HepG2 (cell line): Measurements from ENCODE around the gene CISD2. TPM values are rescaled to one million over a fixed set of nuclear protein-coding genes. Genes with fewer than 3 reads are reported as not detected.

Experiments used
- ATAC-seq: fragments of 200-7000 bp; cut with Tn5 transposase; 3 replicates; pipeline ENCODE4 v1.9.1; 2020; ENCODE audit warnings: mild to moderate bottlenecking, moderate library complexity
- Bru-seq: library from RNA; stranded (reverse); fragments of 400-500 nt; gene quantifications from one replicate; lab custom pipeline; 2021; lab: Mats Ljungman, UMichigan
- BruChase-seq, 2 experiments: library from RNA; stranded (reverse); fragments of 400-500 nt; gene quantifications; one replicate each; lab custom pipeline; 2021; lab: Mats Ljungman, UMichigan
- BruUV-seq: library from RNA; stranded (reverse); fragments of 400-500 nt; replicated peaks from 2 replicates; lab custom pipeline; 2021; lab: Mats Ljungman, UMichigan
- CTCF ChIA-PET: fragments of 300-600 bp; formaldehyde crosslinking; extraction: SDS; loops from one replicate; lab custom pipeline; 2021; ENCODE audit warnings: low total read pairs, inconsistent platforms, low intra/inter-chr PET ratio; lab: Yijun Ruan, JAX
- POLR2A ChIA-PET: fragments of 350-600 bp; sonication (Branson Sonifier 250); formaldehyde crosslinking; loops from one replicate; lab custom pipeline; 2020; ENCODE audit warnings: antibody characterized with exemption, inconsistent platforms; lab: Yijun Ruan, JAX
- DNase-seq: peaks from one replicate; pipeline ENCODE4 v3.0.0-alpha.2; 2015; ENCODE audit warnings: low spot score
- FAIRE-seq: peaks from 3 replicates; lab custom pipeline; 2011; peaks lifted over from hg19 to GRCh38; lab: Jason Lieb, UNC
- H2AFZ ChIP-seq: one replicate; pipeline ENCODE4 v1.6.1; 2011; ENCODE audit warnings: low read length, inconsistent platforms
- H3K27ac ChIP-seq: fragments of 300-600 bp; 3 replicates; pipeline ENCODE4 v1.8.0; 2011; ENCODE audit warnings: mixed run types, mild to moderate bottlenecking, mixed read lengths, low read length, inconsistent platforms; ENCODE audit not compliant: insufficient read depth; ENCODE audit errors: extremely low read length
- H3K27me3 ChIP-seq, 2 experiments: fragments of 200-600 bp in 1 of 2; 2 replicates in 1 of 2; 3 replicates in 1 of 2; pipeline versions ENCODE4 v1.6.0 to v1.8.0; 2011; ENCODE audit warnings: low read length in 2 of 2, mild to moderate bottlenecking in 2 of 2, moderate library complexity in 2 of 2, inconsistent platforms in 1 of 2; ENCODE audit not compliant: insufficient read depth in 2 of 2, control insufficient read depth in 1 of 2
- H3K36me3 ChIP-seq, 2 experiments: fragments of 200-600 bp in 1 of 2; replicated peaks in 1 of 2; 2 replicates in 1 of 2; 3 replicates in 1 of 2; pipeline versions ENCODE4 v1.5.1 to v1.8.0; 2011; ENCODE audit warnings: low read length in 2 of 2, inconsistent platforms in 1 of 2; ENCODE audit not compliant: insufficient read depth in 2 of 2, control insufficient read depth in 1 of 2
- H3K4me1 ChIP-seq: 2 replicates; pipeline ENCODE4 v1.5.1; 2012; ENCODE audit warnings: low read length, inconsistent platforms; ENCODE audit not compliant: insufficient read depth
- H3K4me2 ChIP-seq: 2 replicates; pipeline ENCODE4 v1.6.0; 2011; ENCODE audit warnings: low read depth, low read length, inconsistent platforms
- H3K4me3 ChIP-seq, 3 experiments: fragments of 200-600 bp in 1 of 3; sonication (generic), shearing (Covaris generic) in 1 of 3; replicated peaks in 1 of 3; 2 replicates each; pipeline ENCODE4 v1.5.1; 2011 to 2016; ENCODE audit warnings: low read length in 3 of 3, inconsistent platforms in 2 of 3, low read depth in 2 of 3, mild to moderate bottlenecking in 2 of 3, control low read depth in 1 of 3, mixed read lengths in 1 of 3; ENCODE audit not compliant: insufficient read depth in 1 of 3
- H3K79me2 ChIP-seq: one replicate; pipeline ENCODE4 v1.6.1; 2011; ENCODE audit warnings: low read length, inconsistent platforms; ENCODE audit not compliant: insufficient read depth
- H3K9ac ChIP-seq: 2 replicates; pipeline ENCODE4 v1.6.0; 2011; ENCODE audit warnings: mild to moderate bottlenecking, low read depth, low read length, inconsistent platforms; ENCODE audit not compliant: insufficient read depth
- H3K9me3 ChIP-seq: 2 replicates; pipeline ENCODE4 v1.5.1; 2012; ENCODE audit warnings: mild to moderate bottlenecking, low read length
- H4K20me1 ChIP-seq: 2 replicates; pipeline ENCODE4 v1.6.0; 2011; ENCODE audit warnings: inconsistent platforms, mild to moderate bottlenecking, low read length, moderate library complexity; ENCODE audit not compliant: insufficient read depth
- ASH2L ChIP-seq: fragments of 300-600, 200-600 bp; sonication (generic); IDR thresholded peaks from 2 replicates; pipeline ENCODE4 v1.7.0; 2017; ENCODE audit warnings: low read depth, mild to moderate bottlenecking, moderate library complexity, mixed read lengths, low read length; ENCODE audit not compliant: insufficient read length
- CEBPB ChIP-seq: IDR thresholded peaks from 2 replicates; pipeline ENCODE4 v1.6.1; 2011; ENCODE audit warnings: low read depth, low read length, improper control_type of control experiment, borderline replicate concordance
- DNMT1 ChIP-seq: sonication (generic); formaldehyde crosslinking; IDR thresholded peaks from 2 replicates; pipeline ENCODE4 v1.5.1; 2020; ENCODE audit warnings: mild to moderate bottlenecking, missing genetic modification reagents
- EEA1 ChIP-seq: sonication (generic); formaldehyde crosslinking; IDR thresholded peaks from 2 replicates; pipeline ENCODE4 v1.5.1; 2020; ENCODE audit warnings: mild to moderate bottlenecking, missing genetic modification reagents, borderline replicate concordance
- FOXP4 ChIP-seq: sonication (generic); formaldehyde crosslinking; IDR thresholded peaks from 2 replicates; pipeline ENCODE4 v1.4.0; 2020; ENCODE audit warnings: missing genetic modification reagents
- HOXA5 ChIP-seq: sonication (generic); formaldehyde crosslinking; IDR thresholded peaks from 2 replicates; pipeline ENCODE4 v1.4.0; 2020; ENCODE audit warnings: missing genetic modification reagents
- IKZF1 ChIP-seq: fragments of 450-650 bp; IDR thresholded peaks from 2 replicates; pipeline ENCODE4 v1.7.1; 2016
- MXD3 ChIP-seq: IDR thresholded peaks from 2 replicates; pipeline ENCODE4 v1.6.1; 2016; ENCODE audit warnings: mild to moderate bottlenecking, missing biosample characterization, missing genetic modification reagents
- NFRKB ChIP-seq: fragments of 450-650 bp; IDR thresholded peaks from 2 replicates; pipeline ENCODE4 v1.6.1; 2017
- ZNF337 ChIP-seq: sonication (generic); formaldehyde crosslinking; IDR thresholded peaks from 2 replicates; pipeline ENCODE4 v1.5.1; 2020; ENCODE audit warnings: missing genetic modification reagents, low read depth, mild to moderate bottlenecking, borderline replicate concordance
- ZNF343 ChIP-seq: sonication (generic); formaldehyde crosslinking; IDR thresholded peaks from 2 replicates; pipeline ENCODE4 v1.4.0; 2020; ENCODE audit warnings: mild to moderate bottlenecking, missing genetic modification reagents
- ZNF768 ChIP-seq: sonication (generic); formaldehyde crosslinking; IDR thresholded peaks from 2 replicates; pipeline ENCODE4 v1.4.0; 2020; ENCODE audit warnings: missing genetic modification reagents
- ZNF775 ChIP-seq: sonication (generic); formaldehyde crosslinking; IDR thresholded peaks from 2 replicates; pipeline ENCODE4 v1.4.0; 2020; ENCODE audit warnings: missing genetic modification reagents, mild to moderate bottlenecking, moderate library complexity, borderline replicate concordance
- ZNF879 ChIP-seq: sonication (generic); formaldehyde crosslinking; IDR thresholded peaks from 2 replicates; pipeline ENCODE4 v1.8.1; 2023; ENCODE audit warnings: missing genetic modification reagents
- WGBS: methylation state at CpG from one replicate; pipeline ENCODE4 v1.1.6; 2017; ENCODE audit warnings: low lambda C conversion rate; 5-methylcytosine and 5-hydroxymethylcytosine counted together
- in situ Hi-C: cut with HindIII; loops from 2 replicates; pipeline ENCODE4 v1.10.0; 2017; ENCODE audit warnings: low pct_unique_long_range_greater_than_20kb; ENCODE audit not compliant: extremely low pct_ligation_motif_present
- intact Hi-C: fragments of 100-400 bp; cut with micrococcal nuclease; formaldehyde crosslinking; loops from one replicate; pipeline ENCODE4 v1.10.0; 2022; ENCODE audit not compliant: unreplicated experiment
- long read RNA-seq, 2 experiments: library from RNA in 1 of 2; library from polyadenylated mRNA in 1 of 2; stranded (forward) in 1 of 2; unstranded in 1 of 2; transcript quantifications; one replicate each; pipeline ENCODE4 v2.0.0, GENCODE V29; 2019 to 2022
- polyA minus RNA-seq, 3 experiments: library from RNA; depleted of rRNA, polyadenylated mRNA; stranded (reverse); fragments of >200 nt; gene quantifications; 2 replicates each; pipeline ENCODE4 v1.2.3, GENCODE V29; 2011; ENCODE audit warnings: low replicate concordance in 1 of 3
- polyA plus RNA-seq, 8 experiments: library from polyadenylated mRNA; depleted of rRNA in 3 of 8; stranded (reverse) in 7 of 8; unstranded in 1 of 8; fragments of >200 nt; fragmentation: Illumina TruSeq in 4 of 8; extraction: Trizol in 4 of 8; gene quantifications; 2 replicates each; pipeline versions ENCODE4 v1.2.1 to v1.2.3, GENCODE V29; 2011 to 2016; ENCODE audit warnings: low read depth in 4 of 8, missing spikeins in 1 of 8, mixed read lengths in 1 of 8; ENCODE audit not compliant: insufficient read depth in 1 of 8
- total RNA-seq, 5 experiments: library from RNA; depleted of rRNA; stranded (reverse); fragments of >200 nt; fragmentation: Illumina TruSeq; extraction: Trizol; gene quantifications; 2 replicates each; pipeline ENCODE4 v1.2.3, GENCODE V29; 2016; ENCODE audit warnings: low read depth in 1 of 5

CISD2 gene
- total RNA-seq (2016; rRNA removed; fragmentation: Illumina TruSeq; extraction: Trizol) (35.5 and 37.7 TPM in 2 replicates), polyA plus RNA-seq (2011; rRNA removed) (23.4 and 24.5 TPM in 2 replicates), polyA minus RNA-seq (2011; rRNA and poly(A)+ RNA removed; ENCODE audit: low replicate concordance) (25.6 and 28.4 TPM in 2 replicates), Bru-seq, nascent RNA (percentile 85 among the genes with signal in this experiment), BruChase-seq, experiment 1, labeled RNA remaining after a 6-hour chase (percentile 83 among the genes with signal in this experiment), BruChase-seq, experiment 2, labeled RNA remaining after a 2-hour chase (percentile 72 among the genes with signal in this experiment)
- 44.0 and 52.2 TPM in 2 replicates for total RNA-seq (2016; cell fraction: cytosol; rRNA removed; fragmentation: Illumina TruSeq; extraction: Trizol; ENCODE audit: low read depth)
- total RNA-seq (2016; cell fraction: insoluble cytoplasmic fraction; rRNA removed; fragmentation: Illumina TruSeq; extraction: Trizol): 36.2 and 41.7 TPM in 2 replicates
- total RNA-seq (2016; cell fraction: membrane; rRNA removed; fragmentation: Illumina TruSeq; extraction: Trizol): 50.6 and 52.5 TPM in 2 replicates
- 19.8 and 23.3 TPM in 2 replicates for total RNA-seq (2016; cell fraction: nucleus; rRNA removed; fragmentation: Illumina TruSeq; extraction: Trizol)
- polyA plus RNA-seq (2011; cell fraction: cytosol; rRNA removed): 12.7 and 14.1 TPM in 2 replicates
- polyA plus RNA-seq (2011; cell fraction: nucleus; rRNA removed): 3.9 and 5.2 TPM in 2 replicates
- polyA plus RNA-seq (2012): 40.0 and 43.1 TPM in 2 replicates
- 65.0 and 79.1 TPM in 2 replicates for polyA plus RNA-seq (2016; cell fraction: cytosol; fragmentation: Illumina TruSeq; extraction: Trizol; ENCODE audit: low read depth)
- 46.6 and 50.9 TPM in 2 replicates for polyA plus RNA-seq (2016; cell fraction: insoluble cytoplasmic fraction; fragmentation: Illumina TruSeq; extraction: Trizol; ENCODE audit: low read depth)
- polyA plus RNA-seq (2016; cell fraction: membrane; fragmentation: Illumina TruSeq; extraction: Trizol; ENCODE audit: low read depth): 52.5 and 57.2 TPM in 2 replicates
- 52.6 and 60.4 TPM in 2 replicates for polyA plus RNA-seq (2016; cell fraction: nucleus; fragmentation: Illumina TruSeq; extraction: Trizol; ENCODE audit: insufficient read depth, low read depth)
- polyA minus RNA-seq (2011; cell fraction: cytosol; rRNA and poly(A)+ RNA removed): 13.2 and 14.0 TPM in 2 replicates
- polyA minus RNA-seq (2011; cell fraction: nucleus; rRNA and poly(A)+ RNA removed): 5.6 and 6.4 TPM in 2 replicates
- long read RNA-seq, experiment 1, full-length matches to known transcripts: 107 of 108 reads
- long read RNA-seq, experiment 1, partial matches to known transcripts: 1 of 108 reads
- long read RNA-seq, experiment 1, other reads (novel, unspliced or antisense): 0 of 108 reads
- long read RNA-seq, experiment 2, full-length matches to known transcripts: 47 of 120 reads
- long read RNA-seq, experiment 2, partial matches to known transcripts: 0 of 120 reads
- long read RNA-seq, experiment 2, other reads (novel, unspliced or antisense): 73 of 120 reads

GRCh38 chr4:102868781-102869568, at the start of gene CISD2:
CISD2 (plus strand) TSS chr4:102868992; CDS start chr4:102869085, 93 bp downstream.
- ATAC-seq (peak; percentile 97), FAIRE-seq (no peak), DNase-seq (peak; percentile 78)
- H4K20me1 ChIP-seq: no peaks in the 10 kb centered on the region
- ChIA-PET CTCF (no interaction called here), POLR2A (interaction anchor here (0.6 to 3.9 kb wide), 22 partner anchors 10 to 427 kb away, joined by 3 to 121 read pairs (median 4); partner anchors contain the start of genes BDH2, NFKB1, SLC9B2 and UBE2D3)
- WGBS: under 1% methylated on average over 39 of the region's 71 CpGs
- H2AFZ ChIP-seq: peak within 1 kb of the TSS; percentile 97
- H3K79me2 ChIP-seq: peaks cover 82% of the 10 kb centered on the region
- intact Hi-C loops: loop anchor here (1.0 kb wide), 1 partner anchor 41 kb away; no protein-coding TSS in a partner anchor
- peak within 1 kb of the TSS; percentile 98 for H3K27ac ChIP-seq
- no peaks in the 10 kb centered on the region for H3K27me3 ChIP-seq
- in situ Hi-C loops: loop anchor here (5.0 kb wide), 1 partner anchor 42 kb away; the partner anchor contains the start of gene UBE2D3
- TSS peak; percentile 64 for BruUV-seq
- H3K4me2 ChIP-seq: peak within 1 kb of the TSS; percentile 84
- H3K4me3 ChIP-seq: peak within 1 kb of the TSS; percentile 58 to 76 (median 67)
- H3K36me3 ChIP-seq: no peaks in the 10 kb centered on the region
- no peaks in the 10 kb centered on the region for H3K9me3 ChIP-seq
- peak within 1 kb of the TSS; percentile 83 for H3K9ac ChIP-seq
- H3K4me1 ChIP-seq: peaks cover 49% of the 10 kb centered on the region
- TF ChIP-seq DNMT1 (CRISPR knock-in tag) (peak; percentile 86), FOXP4 (CRISPR knock-in tag) (peak; percentile 61), ZNF768 (peak; percentile 54; the same call in 1 of the 2 replicates), ZNF343 (CRISPR knock-in tag) (no peak; the same call in 1 of the 2 replicates), MXD3 (CRISPR knock-in tag) (peak; percentile 82), IKZF1 (no peak), HOXA5 (CRISPR knock-in tag) (peak; percentile 59), ZNF337 (CRISPR knock-in tag) (no peak), EEA1 (CRISPR knock-in tag) (0 out of 2 replicates have a peak, but pooled peaks have one; percentile 49), ASH2L (peak; percentile 93), ZNF775 (CRISPR knock-in tag) (peak; percentile 92), ZNF879 (CRISPR knock-in tag) (0 out of 2 replicates have a peak, but pooled peaks have one; percentile 49), NFRKB (no peak), CEBPB (no peak)
